Peyer's patch (tissue), 4 donors: Measurements from ENCODE around the gene ANO7. TPM values are rescaled to one million over a fixed set of nuclear protein-coding genes. Genes with fewer than 3 reads are reported as not detected.

Experiments used
- DNase-seq, 3 donors: peaks; one replicate each; pipeline ENCODE4 v3.0.0-alpha.2; 2017 to 2019
- H3K27ac ChIP-seq, 4 donors: fragments of 200-600 bp; sonication (generic); one replicate each; pipeline ENCODE4 v1.5.1; 2016 to 2019
- H3K27me3 ChIP-seq, 2 donors: fragments of 200-600 bp; sonication (generic); one replicate each; pipeline ENCODE4 v1.5.1; 2019
- H3K36me3 ChIP-seq, 3 donors: fragments of 200-600 bp; sonication (generic); one replicate each; pipeline ENCODE4 v1.5.1; 2016 to 2019
- H3K4me1 ChIP-seq, 4 donors: fragments of 200-600 bp; sonication (generic); one replicate each; pipeline ENCODE4 v1.5.1; 2016 to 2019
- H3K4me3 ChIP-seq, 4 donors: fragments of 200-600 bp; sonication (generic); 1 replicate in 3 of 4; 2 replicates in 1 of 4; pipeline ENCODE4 v1.5.1; 2016 to 2019; ENCODE audit warnings: mild to moderate bottlenecking in 1 of 4
- H3K9me3 ChIP-seq, 4 donors: fragments of 200-600 bp; sonication (generic); one replicate each; pipeline ENCODE4 v1.5.1; 2016 to 2019; ENCODE audit warnings: mild to moderate bottlenecking in 1 of 4
- POLR2A ChIP-seq, 2 donors: fragments of 450-650 bp; IDR thresholded peaks; one replicate each; pipeline ENCODE4 v1.5.1; 2017; ENCODE audit warnings: antibody characterized with exemption in 2 of 2, mild to moderate bottlenecking in 2 of 2, moderate library complexity in 2 of 2
- total RNA-seq, 4 donors: library from RNA; depleted of rRNA; stranded (reverse); fragments of >200 nt; gene quantifications; one replicate each; pipeline ENCODE4 v1.1.0, GENCODE V29; 2016
- TF ChIP-seq, protein P1 (sequence below), 6 experiments: fragments of 450-650 bp in 4 of 6; fragments of 200-600 bp in 2 of 6; sonication (generic) in 1 of 6; IDR thresholded peaks; one replicate each; pipeline ENCODE4 v1.5.1; 2017 to 2019; ENCODE audit warnings: antibody characterized with exemption in 6 of 6, mild to moderate bottlenecking in 3 of 6, moderate library complexity in 1 of 6

Gene ANO7
- total RNA-seq, 4 donors from 2014 or later: 89.1 to 188 (median 102) TPM

DNA sequence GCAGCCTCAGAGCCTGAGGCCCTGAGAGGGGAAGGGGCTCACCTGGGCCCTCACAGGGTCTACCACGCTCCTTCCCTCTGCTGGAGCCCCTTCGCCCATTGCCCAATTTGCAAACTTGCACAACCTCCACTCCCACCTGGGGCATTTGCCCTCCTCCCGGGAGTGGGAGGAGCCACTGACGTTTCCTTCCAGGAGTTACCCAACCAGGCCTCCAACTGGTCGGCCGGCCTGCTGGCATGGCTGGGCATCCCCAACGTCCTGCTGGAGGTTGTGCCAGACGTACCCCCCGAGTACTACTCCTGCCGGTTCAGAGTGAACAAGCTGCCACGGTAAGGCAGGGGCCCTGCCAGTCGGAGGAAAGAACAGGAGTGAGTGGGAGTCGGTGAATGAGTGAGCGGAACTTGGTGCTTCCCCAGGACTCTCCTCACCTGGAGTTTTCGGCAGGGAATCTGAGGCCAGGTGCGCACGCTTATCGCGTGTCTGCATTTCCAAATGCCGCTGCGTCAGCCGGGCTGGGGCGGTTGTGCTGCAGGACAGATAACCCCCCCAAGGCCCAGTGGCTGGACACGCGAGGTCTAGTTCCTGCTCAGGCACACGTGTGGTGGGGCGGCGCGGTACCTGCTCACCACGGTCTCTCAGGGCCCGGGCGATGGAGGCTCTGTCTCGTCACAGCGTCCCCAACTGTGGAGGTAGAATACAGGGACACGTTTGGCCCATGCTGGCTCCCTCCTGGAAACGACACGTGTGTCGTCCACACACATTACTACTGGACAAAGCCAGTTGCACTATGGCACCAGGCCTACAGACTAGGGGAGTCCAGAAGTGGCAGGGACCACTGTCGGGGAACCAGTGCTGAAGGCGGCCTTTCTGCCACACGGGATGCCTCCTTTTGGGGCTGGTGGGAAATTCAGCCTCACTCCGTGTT lies 11.7 kb downstream of the ANO7 start:
- no peak for TF ChIP-seq POLR2A (IDR thresholded peaks at IDR 0.05)
- TF ChIP-seq, protein P1, sequence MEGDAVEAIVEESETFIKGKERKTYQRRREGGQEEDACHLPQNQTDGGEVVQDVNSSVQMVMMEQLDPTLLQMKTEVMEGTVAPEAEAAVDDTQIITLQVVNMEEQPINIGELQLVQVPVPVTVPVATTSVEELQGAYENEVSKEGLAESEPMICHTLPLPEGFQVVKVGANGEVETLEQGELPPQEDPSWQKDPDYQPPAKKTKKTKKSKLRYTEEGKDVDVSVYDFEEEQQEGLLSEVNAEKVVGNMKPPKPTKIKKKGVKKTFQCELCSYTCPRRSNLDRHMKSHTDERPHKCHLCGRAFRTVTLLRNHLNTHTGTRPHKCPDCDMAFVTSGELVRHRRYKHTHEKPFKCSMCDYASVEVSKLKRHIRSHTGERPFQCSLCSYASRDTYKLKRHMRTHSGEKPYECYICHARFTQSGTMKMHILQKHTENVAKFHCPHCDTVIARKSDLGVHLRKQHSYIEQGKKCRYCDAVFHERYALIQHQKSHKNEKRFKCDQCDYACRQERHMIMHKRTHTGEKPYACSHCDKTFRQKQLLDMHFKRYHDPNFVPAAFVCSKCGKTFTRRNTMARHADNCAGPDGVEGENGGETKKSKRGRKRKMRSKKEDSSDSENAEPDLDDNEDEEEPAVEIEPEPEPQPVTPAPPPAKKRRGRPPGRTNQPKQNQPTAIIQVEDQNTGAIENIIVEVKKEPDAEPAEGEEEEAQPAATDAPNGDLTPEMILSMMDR (IDR thresholded peaks at IDR 0.05): no peak
- DNase-seq: no peak
- H3K4me1 ChIP-seq: no peaks in the 10 kb centered on the region
- H3K36me3 ChIP-seq: no peaks in the 10 kb centered on the region
- no peaks in the 10 kb centered on the region for H3K9me3 ChIP-seq
- no peaks in the 10 kb centered on the region for H3K27me3 ChIP-seq
- no peak overlapping the region for H3K4me3 ChIP-seq
- no peak overlapping the region for H3K27ac ChIP-seq

DNA sequence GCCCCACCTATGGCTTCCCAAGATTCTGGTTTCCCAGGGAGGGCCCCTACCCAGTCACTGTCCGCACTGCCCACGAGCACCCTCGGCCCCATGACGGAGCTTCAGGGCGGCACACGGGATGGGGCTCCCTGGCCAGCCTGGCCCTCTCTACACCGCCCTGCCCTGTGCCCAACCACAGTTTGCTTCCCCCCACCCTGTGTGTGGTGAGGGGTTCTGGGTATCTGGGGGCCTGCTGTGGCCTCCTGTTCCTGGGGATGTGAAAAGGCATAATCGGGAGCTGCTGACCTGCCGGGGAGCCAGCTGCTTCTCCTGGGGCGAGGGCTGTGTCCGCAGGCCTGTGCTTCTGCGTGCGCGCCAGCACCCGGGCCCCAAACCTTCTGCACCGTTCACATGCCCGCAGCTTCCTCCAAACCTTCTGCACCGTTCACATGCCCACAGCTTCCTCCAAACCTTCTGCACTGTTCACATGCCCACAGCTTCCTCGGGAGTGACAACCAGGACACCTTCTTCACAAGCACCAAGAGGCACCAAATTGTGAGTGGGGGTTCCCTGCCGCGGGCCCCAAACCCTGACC lies 12.4 kb downstream of the ANO7 start:
- no peaks in the 10 kb centered on the region for H3K27me3 ChIP-seq
- no peak for DNase-seq
- no peak for TF ChIP-seq POLR2A (IDR thresholded peaks at IDR 0.05)
- TF ChIP-seq, protein P1 (IDR thresholded peaks at IDR 0.05): no peak
- H3K4me1 ChIP-seq: no peaks in the 10 kb centered on the region
- no peaks in the 10 kb centered on the region for H3K36me3 ChIP-seq
- no peak overlapping the region for H3K4me3 ChIP-seq
- no peaks in the 10 kb centered on the region for H3K9me3 ChIP-seq
- no peak overlapping the region for H3K27ac ChIP-seq

DNA sequence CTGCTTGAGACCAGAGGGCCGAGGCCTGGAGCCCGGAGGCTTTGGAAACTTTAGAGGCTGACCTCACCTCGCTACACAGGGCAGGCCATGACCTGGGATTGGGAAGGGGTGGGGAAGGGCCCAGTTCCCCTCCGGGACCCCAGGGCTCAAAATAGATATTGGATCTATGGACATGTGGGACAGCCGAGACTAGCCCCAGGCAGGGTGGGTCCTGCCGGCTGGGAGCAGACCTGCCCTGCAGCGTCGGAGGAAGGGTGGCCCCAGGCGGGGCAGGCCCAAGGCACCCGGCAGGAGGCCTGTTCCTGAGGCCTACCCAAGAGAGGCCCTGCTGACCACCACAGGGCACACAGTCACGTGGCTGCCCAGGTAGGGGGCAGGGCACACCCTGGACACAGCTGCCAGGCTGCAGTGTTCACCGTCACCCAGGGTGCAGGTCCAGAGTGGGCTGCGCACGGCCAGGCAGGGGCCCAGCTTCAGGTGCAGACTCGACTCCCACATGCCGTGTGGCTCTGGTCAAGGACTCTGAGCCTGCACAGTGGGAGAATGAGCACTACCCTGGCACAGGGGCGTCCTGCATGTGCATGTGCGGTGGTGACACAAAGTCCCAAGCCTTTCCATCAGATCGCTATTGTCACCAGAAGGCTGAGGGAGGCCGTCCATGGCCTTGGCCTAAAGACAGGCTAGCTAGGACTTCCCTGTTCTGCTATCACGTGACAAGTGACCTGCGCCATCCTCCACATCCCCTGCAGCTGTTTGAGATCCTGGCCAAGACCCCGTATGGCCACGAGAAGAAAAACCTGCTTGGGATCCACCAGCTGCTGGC lies 13.2 kb downstream of the ANO7 start:
- Histone ChIP-seq H3K36me3 (no peaks in the 10 kb centered on the region), H3K9me3 (no peaks in the 10 kb centered on the region), H3K27ac (no peak overlapping the region), H3K4me1 (no peaks in the 10 kb centered on the region), H3K4me3 (no peak overlapping the region), H3K27me3 (no peaks in the 10 kb centered on the region)
- DNase-seq: no peak
- no peak for TF ChIP-seq POLR2A (IDR thresholded peaks at IDR 0.05)
- TF ChIP-seq, protein P1 (IDR thresholded peaks at IDR 0.05): no peak

DNA sequence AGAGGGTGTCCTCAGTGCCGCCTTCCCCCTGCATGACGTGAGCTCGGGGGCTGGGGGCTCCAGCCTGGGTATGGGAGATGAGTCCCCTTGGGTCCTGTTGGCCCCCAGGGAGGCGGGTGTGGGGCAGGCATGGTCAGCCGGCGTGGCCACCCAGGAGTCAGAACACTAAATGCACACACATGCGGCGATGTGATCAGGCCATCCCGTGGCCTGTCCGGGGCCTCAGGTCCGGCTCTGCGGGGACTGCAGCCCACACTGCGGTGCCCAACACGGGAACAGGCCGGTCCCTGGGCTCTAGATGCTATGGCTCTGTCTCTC lies 13.8 kb downstream of the ANO7 start:
- Histone ChIP-seq H3K4me1 (peaks cover 0 to under 1% (median 0%) of the 10 kb centered on the region in 4 donors), H3K9me3 (no peaks in the 10 kb centered on the region), H3K4me3 (no peak overlapping the region), H3K27me3 (no peaks in the 10 kb centered on the region), H3K27ac (no peak overlapping the region), H3K36me3 (no peaks in the 10 kb centered on the region)
- no peak for DNase-seq
- TF ChIP-seq, protein P1 (IDR thresholded peaks at IDR 0.05): no peak
- TF ChIP-seq POLR2A (IDR thresholded peaks at IDR 0.05): no peak

DNA sequence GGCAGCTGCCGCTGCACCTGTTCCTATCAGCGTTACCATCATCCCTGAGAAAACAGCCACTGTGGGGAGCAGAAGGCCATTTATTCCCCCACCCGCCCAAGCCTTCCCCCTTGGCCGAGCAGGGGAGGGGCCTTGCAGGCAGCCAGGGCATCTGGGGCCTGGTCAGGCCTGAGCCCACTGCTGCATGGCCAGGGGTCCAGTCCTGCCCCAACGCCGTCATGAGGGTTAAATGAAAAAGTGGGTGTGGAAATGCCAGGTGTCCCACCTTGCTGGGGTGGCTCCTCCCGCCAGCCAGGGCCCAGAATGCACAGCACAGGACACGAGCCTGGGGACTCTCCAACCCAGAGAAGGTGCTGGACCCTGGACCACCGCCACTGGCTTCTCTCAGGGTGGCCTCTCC lies 14.2 kb downstream of the ANO7 start:
- no peaks in the 10 kb centered on the region for H3K9me3 ChIP-seq
- TF ChIP-seq POLR2A (IDR thresholded peaks at IDR 0.05): no peak
- TF ChIP-seq, protein P1 (IDR thresholded peaks at IDR 0.05): no peak
- H3K27me3 ChIP-seq: no peaks in the 10 kb centered on the region
- DNase-seq: no peak
- H3K4me3 ChIP-seq: no peak overlapping the region
- peaks cover 0 to 5% (median 0%) of the 10 kb centered on the region in 4 donors for H3K4me1 ChIP-seq
- H3K27ac ChIP-seq: no peak overlapping the region
- H3K36me3 ChIP-seq: no peaks in the 10 kb centered on the region
